RWPE2 (cell line): ENCODE measurements around the gene BBX.
"Not testable (repeated sequence)": the region's sequence is repeated elsewhere in the genome, so short reads cannot be mapped to it uniquely, and the experiment has no call there.

Source experiments
- ATAC-seq: fragments of 200-7000 bp; cut with Tn5 transposase; 3 replicates; pipeline ENCODE4 v1.9.1; 2021; ENCODE audit warnings: low read depth
- DNase-seq: peaks from one replicate; pipeline ENCODE4 v3.0.0-alpha.2; 2020; ENCODE audit warnings: low spot score
- H3K27ac ChIP-seq: fragments of 450-650 bp; 2 replicates; pipeline ENCODE4 v1.5.1; 2017; ENCODE audit warnings: mild to moderate bottlenecking; ENCODE audit not compliant: poor library complexity, severe bottlenecking
- H3K27me3 ChIP-seq: fragments of 250-450 bp; sonication (Bioruptor Pico); 2 replicates; pipeline ENCODE4 v1.5.1; 2021; ENCODE audit warnings: mild to moderate bottlenecking, moderate library complexity; ENCODE audit not compliant: insufficient read depth, poor library complexity, severe bottlenecking
- H3K36me3 ChIP-seq: fragments of 250-450 bp; sonication (Bioruptor Pico); 2 replicates; pipeline ENCODE4 v1.5.1; 2020; ENCODE audit warnings: low read depth, mild to moderate bottlenecking, moderate library complexity
- H3K4me1 ChIP-seq: fragments of 250-450 bp; sonication (Bioruptor Pico); 2 replicates; pipeline ENCODE4 v1.5.1; 2021; ENCODE audit warnings: mild to moderate bottlenecking, moderate library complexity; ENCODE audit not compliant: insufficient read depth, poor library complexity, severe bottlenecking
- H3K4me3 ChIP-seq: fragments of 250-450 bp; sonication (Bioruptor Pico); 2 replicates; pipeline ENCODE4 v1.5.1; 2021; ENCODE audit warnings: mild to moderate bottlenecking, moderate library complexity; ENCODE audit not compliant: severe bottlenecking
- H3K9me3 ChIP-seq: fragments of 250-450 bp; sonication (Bioruptor Pico); 2 replicates; pipeline ENCODE4 v1.5.1; 2021; ENCODE audit warnings: mild to moderate bottlenecking, moderate library complexity; ENCODE audit not compliant: severe bottlenecking
- CTCF ChIP-seq: fragments of 450-650 bp; IDR thresholded peaks from one replicate; pipeline ENCODE4 v1.5.1; 2017; ENCODE audit warnings: mild to moderate bottlenecking, moderate library complexity; ENCODE audit not compliant: poor library complexity, severe bottlenecking

Gene BBX

GRCh38 chr3:107833722-107834416, 311.1 kb downstream of the BBX start:
- DNase-seq (no peak), ATAC-seq (no peak)
- no peak for TF ChIP-seq CTCF

GRCh38 chr3:107835001-107835400, 312.2 kb downstream of the BBX start:
- not testable (repeated sequence) for ATAC-seq, H3K9me3 ChIP-seq, H3K27ac ChIP-seq, H3K36me3 ChIP-seq, DNase-seq, H3K27me3 ChIP-seq, H3K4me1 ChIP-seq, H3K4me3 ChIP-seq

More at GRCh38 chr3:107833722-107834416, 311.1 kb downstream of the BBX start:
- Histone ChIP-seq H3K4me3 (no peak overlapping the region), H3K9me3 (no peaks in the 10 kb centered on the region), H3K27ac (no peak overlapping the region), H3K36me3 (no peaks in the 10 kb centered on the region), H3K4me1 (no peaks in the 10 kb centered on the region), H3K27me3 (no peaks in the 10 kb centered on the region)

DNA sequence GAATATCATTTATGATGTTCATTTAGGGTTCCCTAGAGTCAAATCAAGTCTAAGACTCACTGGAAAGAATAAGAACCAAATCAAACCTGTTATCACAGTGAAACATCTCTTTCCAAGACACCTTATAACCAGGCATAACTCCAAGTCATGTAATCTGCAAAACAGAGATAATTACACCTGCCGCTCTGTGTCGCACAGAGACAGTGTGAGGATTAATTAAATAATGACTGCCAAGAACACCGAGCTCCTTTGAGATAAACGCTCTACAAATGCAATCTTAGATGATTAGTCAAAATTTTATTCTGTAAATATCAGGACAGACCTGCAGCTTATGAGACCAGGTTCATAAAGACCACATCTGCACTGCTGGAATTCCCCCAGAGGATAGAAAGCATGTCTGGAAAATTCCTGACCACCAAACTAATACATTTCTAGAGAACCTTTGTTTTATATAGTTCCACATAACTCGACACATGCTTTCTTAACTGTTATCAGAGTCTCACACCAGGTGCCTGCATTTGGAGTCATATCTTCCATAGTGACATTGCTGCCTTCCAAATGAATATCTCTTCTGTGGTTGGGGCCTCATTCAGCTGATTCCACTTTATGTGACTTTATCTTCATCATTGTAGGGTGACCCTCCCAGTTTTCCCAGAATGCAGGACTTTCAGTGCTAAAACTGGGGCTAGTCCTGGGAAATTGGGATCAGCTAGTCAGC, 315.3 kb downstream of the BBX start:
- DNase-seq (no peak), ATAC-seq (no peak)
- no peaks in the 10 kb centered on the region for H3K27me3 ChIP-seq
- H3K27ac ChIP-seq = no peak overlapping the region
- H3K4me1 ChIP-seq = no peaks in the 10 kb centered on the region
- no peaks in the 10 kb centered on the region for H3K9me3 ChIP-seq
- H3K36me3 ChIP-seq = no peaks in the 10 kb centered on the region
- H3K4me3 ChIP-seq = no peak overlapping the region
- no peak for TF ChIP-seq CTCF

DNA sequence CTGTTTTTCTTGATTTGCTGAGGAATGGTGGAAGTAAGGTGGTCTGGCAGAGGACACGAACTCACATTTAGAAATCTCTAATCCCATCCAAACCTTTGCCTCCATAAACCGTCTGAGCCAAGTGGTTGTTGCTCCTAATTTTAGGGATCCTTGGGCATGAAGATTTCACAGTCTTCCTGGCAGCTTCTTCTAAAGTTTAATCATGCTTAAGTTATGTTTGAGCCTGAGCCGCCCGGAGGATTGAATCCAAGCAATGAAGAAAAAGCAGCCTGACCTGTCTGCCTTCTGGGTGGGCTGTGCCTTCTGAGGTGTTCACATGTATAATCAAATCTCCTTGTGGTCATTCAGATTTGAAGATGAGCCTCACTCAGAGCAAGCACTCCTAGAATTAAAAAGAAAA, 319.1 kb downstream of the BBX start:
- Histone ChIP-seq H3K9me3 (no peaks in the 10 kb centered on the region), H3K27ac (no peak overlapping the region), H3K4me3 (no peak overlapping the region), H3K4me1 (peaks cover 13% of the 10 kb centered on the region), H3K36me3 (no peaks in the 10 kb centered on the region), H3K27me3 (no peaks in the 10 kb centered on the region)
- DNase-seq = no peak
- ATAC-seq = no peak
- no peak for TF ChIP-seq CTCF

DNA sequence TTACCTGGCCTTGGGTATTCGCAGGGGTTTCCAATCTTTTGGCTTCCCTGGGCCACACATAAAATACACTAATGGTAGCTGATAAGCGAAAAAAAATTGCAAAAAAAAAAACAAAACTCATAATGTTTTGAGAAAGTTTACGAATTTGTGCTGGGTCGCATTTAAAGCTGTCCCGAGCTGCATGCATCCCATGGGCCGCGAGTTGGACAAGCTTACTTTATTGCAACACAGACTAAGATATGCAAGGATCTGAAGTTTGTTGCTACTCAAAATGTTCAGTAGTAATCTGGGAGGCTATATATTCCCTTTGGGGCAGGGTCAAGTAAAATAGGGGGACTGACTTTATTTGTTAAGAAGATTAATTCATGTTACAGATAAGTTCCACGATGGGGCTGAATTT, 320.2 kb downstream of the BBX start:
- Histone ChIP-seq H3K9me3 (no peaks in the 10 kb centered on the region), H3K4me3 (no peak overlapping the region), H3K36me3 (no peaks in the 10 kb centered on the region), H3K27ac (no peak overlapping the region), H3K4me1 (peaks cover 13% of the 10 kb centered on the region), H3K27me3 (no peaks in the 10 kb centered on the region)
- DNase-seq (no peak), ATAC-seq (no peak)
- TF ChIP-seq CTCF = no peak
